ENCODE measurements around the gene PUS7.

The PUS7 gene

GRCh38 chr7:105474045-105474444 is 48.0 kb downstream of the PUS7 start:
- Mint-ChIP-seq H3K27me3 (ENCODE audit: low read depth) (no peaks in the 10 kb centered on the region), H3K36me3 (ENCODE audit: low read depth) (peaks cover 29% of the 10 kb centered on the region), H3K9me3 (no peaks in the 10 kb centered on the region), H3K4me3 (no peak overlapping the region), H3K4me1 (no peaks in the 10 kb centered on the region), H3K27ac (no peak overlapping the region)
- no peak for TF ChIP-seq CTCF (IDR thresholded peaks at IDR 0.05; ENCODE audit: unreplicated experiment in 3 of 3)

- H3K4me1 Mint-ChIP-seq: no peaks in the 10 kb centered on the region
- no peak overlapping the region for H3K4me3 Mint-ChIP-seq
- peaks cover 23% of the 10 kb centered on the region for H3K36me3 Mint-ChIP-seq (ENCODE audit: low read depth)
- TF ChIP-seq CTCF (IDR thresholded peaks at IDR 0.05; ENCODE audit: unreplicated experiment in 3 of 3): no peak
- no peak overlapping the region for H3K27ac Mint-ChIP-seq
- no peaks in the 10 kb centered on the region for H3K27me3 Mint-ChIP-seq (ENCODE audit: low read depth)
- H3K9me3 Mint-ChIP-seq: no peaks in the 10 kb centered on the region
These were observed 48.9 kb downstream of the PUS7 start for GRCh38 chr7:105473163-105473562.

GRCh38 chr7:105470846-105471245 is 51.2 kb downstream of the PUS7 start:
- H3K4me1 Mint-ChIP-seq: no peaks in the 10 kb centered on the region
- H3K4me3 Mint-ChIP-seq: no peak overlapping the region
- TF ChIP-seq CTCF (IDR thresholded peaks at IDR 0.05; ENCODE audit: unreplicated experiment in 3 of 3): no peak
- no peaks in the 10 kb centered on the region for H3K9me3 Mint-ChIP-seq
- H3K27me3 Mint-ChIP-seq (ENCODE audit: low read depth): no peaks in the 10 kb centered on the region
- peaks cover 19% of the 10 kb centered on the region for H3K36me3 Mint-ChIP-seq (ENCODE audit: low read depth)
- no peak overlapping the region for H3K27ac Mint-ChIP-seq

- no peak for TF ChIP-seq CTCF (IDR thresholded peaks at IDR 0.05; ENCODE audit: unreplicated experiment in 3 of 3)
- Mint-ChIP-seq H3K9me3 (no peaks in the 10 kb centered on the region), H3K4me3 (no peak overlapping the region), H3K36me3 (ENCODE audit: low read depth) (peaks cover 14% of the 10 kb centered on the region), H3K4me1 (no peaks in the 10 kb centered on the region), H3K27me3 (ENCODE audit: low read depth) (no peaks in the 10 kb centered on the region), H3K27ac (no peak overlapping the region)
These were observed 52.0 kb downstream of the PUS7 start for GRCh38 chr7:105470090-105470489.

GRCh38 chr7:105462765-105463420 is 59.2 kb downstream of the PUS7 start:
- H3K27me3 Mint-ChIP-seq (ENCODE audit: low read depth): no peaks in the 10 kb centered on the region
- H3K27ac Mint-ChIP-seq: no peak overlapping the region
- no peaks in the 10 kb centered on the region for H3K4me1 Mint-ChIP-seq
- peaks cover 20% of the 10 kb centered on the region for H3K36me3 Mint-ChIP-seq (ENCODE audit: low read depth)
- TF ChIP-seq CTCF (IDR thresholded peaks at IDR 0.05; ENCODE audit: unreplicated experiment in 3 of 3): no peak
- H3K4me3 Mint-ChIP-seq: no peak overlapping the region
- H3K9me3 Mint-ChIP-seq: no peaks in the 10 kb centered on the region

- peaks cover 22% of the 10 kb centered on the region for H3K36me3 Mint-ChIP-seq (ENCODE audit: low read depth)
- no peak overlapping the region for H3K4me3 Mint-ChIP-seq
- no peak for TF ChIP-seq CTCF (IDR thresholded peaks at IDR 0.05; ENCODE audit: unreplicated experiment in 3 of 3)
- no peaks in the 10 kb centered on the region for H3K9me3 Mint-ChIP-seq
- H3K27ac Mint-ChIP-seq: no peak overlapping the region
- no peaks in the 10 kb centered on the region for H3K4me1 Mint-ChIP-seq
- H3K27me3 Mint-ChIP-seq (ENCODE audit: low read depth): no peaks in the 10 kb centered on the region
These were observed 60.6 kb downstream of the PUS7 start for GRCh38 chr7:105461518-105461917.
